Neutrophil (primary cell): Measurements from ENCODE around the gene HOXB8.

Source experiments
- H3K27ac ChIP-seq: fragments of 200-600 bp; sonication (generic); 2 replicates; pipeline ENCODE4 v1.5.1; 2016; ENCODE audit warnings: mild to moderate bottlenecking, moderate library complexity
- H3K27me3 ChIP-seq: fragments of 200-600 bp; sonication (generic); 2 replicates; pipeline ENCODE4 v1.6.0; 2016; ENCODE audit warnings: mild to moderate bottlenecking
- H3K36me3 ChIP-seq: fragments of 200-600 bp; sonication (generic); 2 replicates; pipeline ENCODE4 v1.5.1; 2017
- H3K4me1 ChIP-seq, 2 experiments: fragments of 200-600 bp in 1 of 2; sonication (generic) in 1 of 2; 1 replicate in 1 of 2; 2 replicates in 1 of 2; pipeline versions ENCODE4 v1.5.1 to v1.6.1; 2013 to 2016; ENCODE audit warnings: low read depth in 1 of 2, low read length in 1 of 2, mild to moderate bottlenecking in 1 of 2, moderate library complexity in 1 of 2; ENCODE audit not compliant: control insufficient read depth in 1 of 2, insufficient read depth in 1 of 2
- H3K4me3 ChIP-seq, 2 experiments: fragments of 200-600 bp in 1 of 2; sonication (generic) in 1 of 2; 1 replicate in 1 of 2; 2 replicates in 1 of 2; pipeline ENCODE4 v1.5.1; 2013 to 2016; ENCODE audit warnings: low read depth in 1 of 2, low read length in 1 of 2, mild to moderate bottlenecking in 1 of 2, moderate library complexity in 1 of 2
- H3K9me3 ChIP-seq: fragments of 200-600 bp; sonication (generic); 2 replicates; pipeline ENCODE4 v1.5.1; 2016
- CTCF ChIP-seq: fragments of 200-600 bp; sonication (generic); IDR thresholded peaks from 2 replicates; pipeline ENCODE4 v1.5.1; 2016; ENCODE audit warnings: antibody characterized with exemption

HOXB8 gene

GRCh38 chr17:48639982-48640857 lies 25.1 kb upstream of the HOXB8 start:
- H3K27ac ChIP-seq: no peak overlapping the region
- H3K4me1 ChIP-seq: no peaks in the 10 kb centered on the region
- H3K36me3 ChIP-seq: no peaks in the 10 kb centered on the region
- no peak for TF ChIP-seq CTCF
- no peaks in the 10 kb centered on the region for H3K9me3 ChIP-seq
- peaks cover 100% of the 10 kb centered on the region for H3K27me3 ChIP-seq
- H3K4me3 ChIP-seq: no peak overlapping the region

GRCh38 chr17:48639136-48639535 lies 24.0 kb upstream of the HOXB8 start:
- Histone ChIP-seq H3K9me3 (no peaks in the 10 kb centered on the region), H3K4me1 (no peaks in the 10 kb centered on the region), H3K27me3 (peaks cover 100% of the 10 kb centered on the region), H3K36me3 (no peaks in the 10 kb centered on the region), H3K4me3 (no peak overlapping the region), H3K27ac (no peak overlapping the region)
- TF ChIP-seq CTCF: no peak

- no peak overlapping the region for H3K27ac ChIP-seq
- no peak overlapping the region for H3K4me3 ChIP-seq
- no peaks in the 10 kb centered on the region for H3K9me3 ChIP-seq
- H3K36me3 ChIP-seq: no peaks in the 10 kb centered on the region
- TF ChIP-seq CTCF: no peak
- no peaks in the 10 kb centered on the region for H3K4me1 ChIP-seq
- peaks cover 100% of the 10 kb centered on the region for H3K27me3 ChIP-seq
These were observed 22.5 kb upstream of the HOXB8 start for GRCh38 chr17:48637323-48638260.

- H3K9me3 ChIP-seq: no peaks in the 10 kb centered on the region
- no peak for TF ChIP-seq CTCF
- no peak overlapping the region for H3K27ac ChIP-seq
- H3K4me1 ChIP-seq: no peaks in the 10 kb centered on the region
- H3K27me3 ChIP-seq: peaks cover 100% of the 10 kb centered on the region
- no peaks in the 10 kb centered on the region for H3K36me3 ChIP-seq
- no peak overlapping the region for H3K4me3 ChIP-seq
These were observed 21.3 kb upstream of the HOXB8 start for GRCh38 chr17:48636177-48637018.
